Natural killer cell (primary cell): Measurements from ENCODE around the gene SUN5. TPM values are rescaled to one million over a fixed set of nuclear protein-coding genes. Genes with fewer than 3 reads are reported as not detected.
A peak's percentile ranks its signal among the peaks of the same experiment; 100 is the strongest.

Experiments used
- ATAC-seq, 3 donors: fragments of 150-1000 bp in 2 of 3; fragments of 200-7000 bp in 1 of 3; cut with Tn5 transposase; 1 replicate in 1 of 3; 2 replicates in 2 of 3; pipeline ENCODE4 v1.10.0; 2021; ENCODE audit warnings: mild to moderate bottlenecking in 2 of 3, moderate library complexity in 2 of 3
- DNase-seq, 2 donors: peaks; one replicate each; pipeline versions ENCODE4 v3.0.0 to v3.0.0-alpha.2; 2013 to 2021; ENCODE audit warnings: mixed read lengths in 1 of 2
- H3K27ac ChIP-seq: one replicate; pipeline ENCODE4 v1.5.1; 2013; ENCODE audit warnings: mild to moderate bottlenecking, low read length
- H3K27me3 ChIP-seq: one replicate; pipeline ENCODE4 v1.6.1; 2013; ENCODE audit warnings: low read length; ENCODE audit not compliant: control insufficient read depth, insufficient read depth
- H3K36me3 ChIP-seq: one replicate; pipeline ENCODE4 v1.6.1; 2013; ENCODE audit warnings: low read length; ENCODE audit not compliant: control insufficient read depth, insufficient read depth
- H3K4me1 ChIP-seq: one replicate; pipeline ENCODE4 v1.6.1; 2013; ENCODE audit warnings: low read length; ENCODE audit not compliant: control insufficient read depth, insufficient read depth
- H3K4me3 ChIP-seq: one replicate; pipeline ENCODE4 v1.5.1; 2013; ENCODE audit warnings: low read length
- H3K9me3 ChIP-seq: one replicate; pipeline ENCODE4 v1.6.1; 2013; ENCODE audit warnings: low read length; ENCODE audit not compliant: control insufficient read depth, insufficient read depth
- H3K27ac Mint-ChIP-seq, 2 donors: one replicate each; pipeline ENCODE4 v1.8.0; 2022; ENCODE audit warnings: mild to moderate bottlenecking in 2 of 2, mixed read lengths in 2 of 2, moderate library complexity in 1 of 2
- H3K27me3 Mint-ChIP-seq, 2 donors: one replicate each; pipeline ENCODE4 v1.8.0; 2022; ENCODE audit warnings: low read depth in 2 of 2, mixed read lengths in 2 of 2
- H3K36me3 Mint-ChIP-seq: one replicate; pipeline ENCODE4 v1.8.0; 2022; ENCODE audit warnings: mixed read lengths
- H3K4me1 Mint-ChIP-seq, 2 donors: one replicate each; pipeline ENCODE4 v1.8.0; 2022; ENCODE audit warnings: mixed read lengths in 2 of 2
- H3K4me3 Mint-ChIP-seq: one replicate; pipeline ENCODE4 v1.8.0; 2022; ENCODE audit warnings: mild to moderate bottlenecking, moderate library complexity, mixed read lengths
- H3K9me3 Mint-ChIP-seq, 2 donors: one replicate each; pipeline ENCODE4 v1.8.0; 2022; ENCODE audit warnings: mixed read lengths in 2 of 2
- CTCF ChIP-seq: fragments of 200-600 bp; IDR thresholded peaks from one replicate; pipeline ENCODE4 v1.8.0; 2022; ENCODE audit warnings: antibody characterized with exemption
- WGBS: methylation state at CpG from one replicate; pipeline ENCODE4 v1.1.7; 2013; ENCODE audit warnings: missing lambda C conversion rate; ENCODE audit not compliant: insufficient coverage; 5-methylcytosine and 5-hydroxymethylcytosine counted together
- intact Hi-C: fragments of 100-400 bp; cut with micrococcal nuclease; formaldehyde crosslinking; loops from one replicate; pipeline ENCODE4 v1.14.2; 2022
- total RNA-seq, 4 donors: library from RNA; stranded (reverse); fragments of 120-200 nt in 1 of 4; gene quantifications; one replicate each; pipeline versions ENCODE4 v1.2.3 to v1.2.4, GENCODE V29; 2013 to 2022

The SUN5 gene
- total RNA-seq, 3 donors from 2014 or later (not counting 1 experiment from before 2014, with no cell fraction given), result not detected

- H3K4me1 Mint-ChIP-seq, result no peaks in the 10 kb centered on the region
- no peak overlapping the region for H3K27ac ChIP-seq
- H3K27me3 Mint-ChIP-seq, result peaks cover 3 to 26% of the 10 kb centered on the region in 2 donors
- H3K4me1 ChIP-seq, result no peaks in the 10 kb centered on the region
- no peak overlapping the region for H3K4me3 Mint-ChIP-seq
- no peaks in the 10 kb centered on the region for H3K27me3 ChIP-seq
- TF ChIP-seq CTCF, result no peak
- H3K9me3 Mint-ChIP-seq, result no peaks in the 10 kb centered on the region
- intact Hi-C loops, result no loop called here
- no peaks in the 10 kb centered on the region for H3K36me3 Mint-ChIP-seq
- no peak for ATAC-seq
- H3K4me3 ChIP-seq, result no peak overlapping the region
- no CpG with 5 or more reads among the region's 1 CpG for WGBS
- H3K9me3 ChIP-seq, result no peaks in the 10 kb centered on the region
- DNase-seq, result no peak
- H3K36me3 ChIP-seq, result no peaks in the 10 kb centered on the region
- H3K27ac Mint-ChIP-seq, result no peak overlapping the region
Measured at GRCh38 chr20:32946629-32947028, 57.6 kb downstream of the SUN5 start.

- Histone ChIP-seq H3K27ac (no peak overlapping the region), H3K36me3 (no peaks in the 10 kb centered on the region), H3K9me3 (no peaks in the 10 kb centered on the region), H3K27me3 (no peaks in the 10 kb centered on the region), H3K4me1 (no peaks in the 10 kb centered on the region), H3K4me3 (no peak overlapping the region)
- H3K27me3 Mint-ChIP-seq, result peaks cover 6 to 19% of the 10 kb centered on the region in 2 donors
- ATAC-seq (peak in 1 of 3 donors; percentile 48), DNase-seq (peak in 1 of 2 donors; percentile 71)
- no peaks in the 10 kb centered on the region for H3K4me1 Mint-ChIP-seq
- TF ChIP-seq CTCF, result no peak
- H3K36me3 Mint-ChIP-seq, result no peaks in the 10 kb centered on the region
- 79% methylated on average over 4 of the region's 4 CpGs for WGBS
- intact Hi-C loops, result loop anchor here (2.0 kb wide), 1 partner anchor 155 kb away; no protein-coding TSS in a partner anchor
- H3K9me3 Mint-ChIP-seq, result no peaks in the 10 kb centered on the region
- no peak overlapping the region for H3K4me3 Mint-ChIP-seq
- no peak overlapping the region for H3K27ac Mint-ChIP-seq
Measured at GRCh38 chr20:32945710-32946221, 58.5 kb downstream of the SUN5 start.

- H3K27me3 Mint-ChIP-seq, result peaks cover 9 to 15% of the 10 kb centered on the region in 2 donors
- H3K9me3 ChIP-seq, result no peaks in the 10 kb centered on the region
- no peak overlapping the region for H3K27ac Mint-ChIP-seq
- H3K27me3 ChIP-seq, result no peaks in the 10 kb centered on the region
- H3K4me1 ChIP-seq, result no peaks in the 10 kb centered on the region
- no peak overlapping the region for H3K4me3 ChIP-seq
- H3K4me1 Mint-ChIP-seq, result no peaks in the 10 kb centered on the region
- H3K4me3 Mint-ChIP-seq, result no peak overlapping the region
- H3K27ac ChIP-seq, result no peak overlapping the region
- no peaks in the 10 kb centered on the region for H3K9me3 Mint-ChIP-seq
- intact Hi-C loops, result loop anchor here (2.0 kb wide), 1 partner anchor 153 kb away; no protein-coding TSS in a partner anchor
- no peak for ATAC-seq
- no peak for DNase-seq
- WGBS, result 96% methylated on average over 7 of the region's 7 CpGs
- no peak for TF ChIP-seq CTCF
- H3K36me3 ChIP-seq, result no peaks in the 10 kb centered on the region
- H3K36me3 Mint-ChIP-seq, result no peaks in the 10 kb centered on the region
Measured at GRCh38 chr20:32943490-32944052, 60.7 kb downstream of the SUN5 start.
